Suprapubic skin (tissue), 4 donors: ENCODE measurements around the gene KIF25.

Source experiments
- POLR2A ChIP-seq, 2 donors: fragments of 450-650 bp; IDR thresholded peaks; one replicate each; pipeline ENCODE4 v1.6.1; 2017; ENCODE audit warnings: antibody characterized with exemption in 2 of 2, mild to moderate bottlenecking in 2 of 2, moderate library complexity in 2 of 2
- POLR2AphosphoS5 ChIP-seq, 3 donors: sonication (generic); formaldehyde crosslinking; IDR thresholded peaks; one replicate each; pipeline ENCODE4 v1.6.1; 2017; ENCODE audit warnings: antibody characterized with exemption in 3 of 3

DNA sequence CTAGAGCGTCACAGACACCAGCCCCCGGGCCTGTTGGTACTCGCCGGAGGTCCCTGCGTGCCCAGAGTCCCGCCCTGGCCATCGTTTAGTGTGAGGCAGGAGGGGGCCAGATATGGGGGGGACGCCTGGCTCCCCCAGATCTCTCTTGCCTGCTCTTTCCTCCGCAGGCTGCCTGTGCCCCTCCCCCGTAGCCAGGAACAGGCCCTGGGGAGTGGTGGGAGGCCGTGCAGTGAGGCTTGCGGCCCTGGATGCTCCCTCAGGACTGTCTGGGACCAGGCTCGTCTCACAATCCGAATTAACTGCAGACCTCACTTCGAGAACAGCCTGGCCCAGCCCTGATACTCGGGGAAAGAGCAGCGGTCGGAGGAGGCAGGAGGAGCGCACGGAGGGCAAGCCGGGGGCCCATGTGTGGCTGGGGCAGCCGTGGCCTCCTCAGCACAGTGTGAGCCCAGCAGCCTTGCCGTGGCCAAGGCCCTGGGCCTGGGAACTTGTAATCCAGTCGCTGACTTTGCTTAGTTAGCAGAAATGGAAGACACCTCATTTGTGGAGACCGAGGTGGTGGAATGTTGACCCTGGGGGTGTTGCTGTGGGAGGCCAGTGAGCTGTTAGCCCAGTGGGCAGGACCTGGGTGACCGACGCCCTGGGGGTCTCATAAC is 52.9 kb downstream of the KIF25 start:
- TF ChIP-seq POLR2AphosphoS5 (IDR thresholded peaks at IDR 0.05) (no peak), POLR2A (IDR thresholded peaks at IDR 0.05) (no peak)
